Measurements from ENCODE around the gene TRIM10. TPM values are rescaled to one million over a fixed set of nuclear protein-coding genes. Genes with fewer than 3 reads are reported as not detected.
"Not testable (repeated sequence)": the region's sequence is repeated elsewhere in the genome, so short reads cannot be mapped to it uniquely, and the experiment has no call there.

The TRIM10 gene
- polyA plus RNA-seq, 3 donors, result 0.36 to 0.82 (median 0.47) TPM

GRCh38 chr6:30172681-30173080, 11.7 kb upstream of the TRIM10 start:
- DNase-seq (ENCODE audit: low read depth in 3 of 3, low spot score in 2 of 3), result no peak

DNA sequence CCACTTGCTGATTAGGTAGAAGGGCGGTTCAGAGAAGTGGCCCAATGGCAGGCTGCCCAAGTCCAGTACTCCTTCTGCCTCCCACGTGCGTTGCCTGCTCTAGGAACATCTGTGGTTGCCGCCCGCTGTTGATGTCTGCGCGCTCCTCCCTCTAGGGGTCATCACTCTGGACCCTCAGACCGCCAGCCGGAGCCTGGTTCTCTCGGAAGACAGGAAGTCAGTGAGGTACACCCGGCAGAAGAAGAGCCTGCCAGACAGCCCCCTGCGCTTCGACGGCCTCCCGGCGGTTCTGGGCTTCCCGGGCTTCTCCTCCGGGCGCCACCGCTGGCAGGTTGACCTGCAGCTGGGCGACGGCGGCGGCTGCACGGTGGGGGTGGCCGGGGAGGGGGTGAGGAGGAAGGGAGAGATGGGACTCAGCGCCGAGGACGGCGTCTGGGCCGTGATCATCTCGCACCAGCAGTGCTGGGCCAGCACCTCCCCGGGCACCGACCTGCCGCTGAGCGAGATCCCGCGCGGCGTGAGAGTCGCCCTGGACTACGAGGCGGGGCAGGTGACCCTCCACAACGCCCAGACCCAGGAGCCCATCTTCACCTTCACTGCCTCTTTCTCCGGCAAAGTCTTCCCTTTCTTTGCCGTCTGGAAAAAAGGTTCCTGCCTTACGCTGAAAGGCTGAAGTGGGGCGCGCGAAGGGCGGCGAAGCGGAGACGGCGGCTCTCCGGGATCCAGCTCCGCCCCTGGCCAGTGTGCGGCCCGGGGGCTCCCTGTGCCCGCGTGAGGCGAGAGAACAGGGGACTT, 10.9 kb upstream of the TRIM10 start:
- no peak for DNase-seq (ENCODE audit: low read depth in 3 of 3, low spot score in 2 of 3)

GRCh38 chr6:30169658-30170614, 8.9 kb upstream of the TRIM10 start:
- peak in 1 of 3 donors; percentile 29 for DNase-seq (ENCODE audit: low read depth in 3 of 3, low spot score in 2 of 3)

DNA sequence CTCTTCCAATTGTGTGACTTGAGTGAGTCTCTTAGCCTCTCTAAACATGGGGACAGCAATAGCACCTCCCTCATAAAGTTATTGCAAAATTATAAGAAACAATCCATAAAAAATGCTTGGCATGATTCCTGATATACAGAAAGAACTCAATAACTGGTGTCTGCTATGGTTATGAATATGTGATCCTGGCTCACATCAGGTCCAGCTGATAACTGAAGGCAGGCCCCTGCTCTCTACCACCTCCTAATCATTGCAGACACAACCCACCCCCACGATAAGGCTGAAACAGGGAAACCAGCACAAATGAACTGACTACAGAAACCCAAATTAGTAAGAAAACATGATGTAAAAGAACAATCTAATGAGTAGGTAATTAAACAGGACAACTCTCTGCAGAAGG, 7.7 kb upstream of the TRIM10 start:
- no peak for DNase-seq (ENCODE audit: low read depth in 3 of 3, low spot score in 2 of 3)

GRCh38 chr6:30167101-30167500, 6.1 kb upstream of the TRIM10 start:
- no peak for DNase-seq (ENCODE audit: low read depth in 3 of 3, low spot score in 2 of 3)

DNA sequence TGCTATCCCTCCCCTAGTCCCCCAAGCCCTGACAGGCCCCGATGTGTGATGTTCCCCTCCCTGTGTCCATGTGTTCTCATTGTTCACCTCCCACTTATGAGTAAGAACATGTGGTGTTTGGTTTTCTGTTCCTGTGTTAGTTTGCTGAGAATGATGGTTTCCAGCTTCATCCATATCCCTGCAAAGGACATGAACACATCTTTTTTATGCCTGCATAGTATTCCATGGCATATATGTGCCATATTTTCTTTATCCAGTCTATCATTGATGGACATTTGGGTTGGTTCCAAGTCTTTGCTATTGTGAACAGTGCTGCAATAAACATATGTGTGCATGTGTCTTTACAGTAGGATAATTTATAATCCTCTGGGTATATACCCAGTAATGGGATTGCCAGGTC, 4.2 kb upstream of the TRIM10 start:
- DNase-seq (ENCODE audit: low read depth in 3 of 3, low spot score in 2 of 3), result not testable (repeated sequence)

DNA sequence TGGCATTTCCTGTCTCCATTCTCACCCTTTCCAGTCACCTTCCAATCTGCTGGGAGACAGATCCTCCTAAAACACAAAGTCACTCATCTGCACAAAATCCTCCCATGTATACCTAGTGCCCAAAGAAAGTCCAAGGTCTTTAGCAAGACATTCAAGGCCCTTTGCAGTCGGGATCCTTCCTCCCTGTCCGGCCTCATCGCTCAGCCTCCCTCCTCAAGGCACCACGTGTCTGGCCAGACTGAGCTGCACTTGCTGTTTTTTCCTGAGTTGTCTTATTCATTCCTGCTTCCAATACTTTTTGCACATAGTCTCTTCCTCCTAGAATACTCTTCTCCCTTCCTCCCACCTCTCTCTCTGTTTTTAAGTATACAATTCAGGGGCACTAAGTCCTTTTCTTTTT, 3.7 kb upstream of the TRIM10 start:
- DNase-seq (ENCODE audit: low read depth in 3 of 3, low spot score in 2 of 3), result no peak

- DNase-seq (ENCODE audit: low read depth in 3 of 3, low spot score in 2 of 3), result no peak
Observed at GRCh38 chr6:30163918-30164654, 3.1 kb upstream of the TRIM10 start.

- no peak for DNase-seq (ENCODE audit: low read depth in 3 of 3, low spot score in 2 of 3)
Observed at GRCh38 chr6:30163090-30163917, 2.3 kb upstream of the TRIM10 start, which contains the start of gene TRIM15. TRIM15 (plus strand) TSS chr6:30163546; CDS start chr6:30163685, 139 bp downstream.

DNA sequence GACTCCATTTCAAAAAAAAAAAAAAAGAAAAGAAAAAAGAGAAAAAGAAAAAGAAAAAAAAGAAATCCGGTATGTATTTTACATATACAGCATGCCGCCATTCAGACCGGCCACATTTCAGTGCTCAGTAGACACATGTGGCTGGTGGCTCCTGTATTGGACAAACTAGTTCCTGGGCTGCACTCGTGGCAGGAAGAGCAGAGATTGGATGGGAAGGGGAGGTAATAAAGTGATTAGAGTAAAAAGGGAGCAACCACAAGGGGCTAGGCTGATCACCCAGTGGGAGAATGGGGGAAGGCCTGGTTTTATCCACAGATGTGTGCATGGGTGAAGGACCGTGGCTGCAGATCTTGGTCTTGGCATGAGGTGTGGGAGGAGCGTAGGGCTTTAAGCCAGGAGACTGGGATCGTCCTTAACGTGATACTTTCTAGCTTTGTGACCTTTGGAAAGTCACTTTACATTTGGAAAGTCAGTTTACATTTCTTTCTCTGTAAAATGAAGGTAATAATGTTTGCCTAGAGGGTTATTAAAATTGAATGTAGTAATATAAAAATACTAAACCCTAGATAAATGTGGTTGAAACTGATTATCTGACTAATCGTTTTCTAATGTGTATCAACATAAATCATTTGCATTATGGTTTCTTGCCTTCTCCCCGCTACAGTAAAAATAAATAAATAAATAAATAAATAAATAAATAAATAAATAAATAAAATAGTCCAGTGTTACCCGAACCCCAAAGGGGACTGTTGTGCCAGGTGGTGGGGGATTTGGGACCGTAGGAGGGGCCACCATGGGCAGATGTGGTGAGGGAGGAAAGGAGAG, 1.5 kb upstream of the TRIM10 start:
- DNase-seq (ENCODE audit: low read depth in 3 of 3, low spot score in 2 of 3), result no peak

DNA sequence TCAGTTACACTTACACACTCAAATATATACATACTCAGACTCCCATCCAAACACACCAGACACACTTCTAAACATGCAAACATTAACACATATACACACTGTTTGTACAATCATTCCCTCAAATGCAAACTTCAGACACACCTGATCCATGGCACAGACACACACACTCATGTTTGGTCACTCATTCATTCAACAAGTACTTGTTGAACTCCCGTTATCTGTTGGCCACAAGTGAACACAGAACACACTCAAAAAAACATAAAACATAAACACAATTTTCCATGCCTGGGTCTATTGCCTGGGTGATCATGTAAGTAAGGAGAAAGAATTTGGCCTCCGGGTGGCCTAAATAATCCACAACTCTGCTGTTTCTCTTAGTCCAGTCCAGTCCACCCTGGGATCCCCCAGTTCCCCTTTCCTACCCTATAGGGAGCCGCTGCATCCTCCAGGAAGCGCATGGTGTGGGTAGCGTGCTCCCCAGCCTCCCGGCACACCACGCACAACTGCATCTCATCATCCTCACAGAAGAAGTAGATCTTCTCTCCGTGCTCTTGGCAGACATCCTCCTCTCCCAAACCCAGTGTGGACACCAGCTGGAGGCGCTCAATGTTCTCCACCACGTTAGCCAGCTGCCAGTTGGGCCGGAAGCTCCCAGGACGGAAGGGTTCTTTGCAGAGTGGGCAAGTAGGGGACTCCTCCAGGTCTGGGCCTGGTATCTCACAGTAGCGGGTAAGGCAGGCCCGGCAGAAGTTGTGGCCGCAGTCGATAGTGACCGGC, 815 bp downstream of the TRIM10 start:
- DNase-seq (ENCODE audit: low read depth in 3 of 3, low spot score in 2 of 3), result no peak

- DNase-seq (ENCODE audit: low read depth in 3 of 3, low spot score in 2 of 3), result no peak
Observed at GRCh38 chr6:30158475-30159040, 2.5 kb downstream of the TRIM10 start.

GRCh38 chr6:30157999-30158398, 3.0 kb downstream of the TRIM10 start:
- no peak for DNase-seq (ENCODE audit: low read depth in 3 of 3, low spot score in 2 of 3)

DNA sequence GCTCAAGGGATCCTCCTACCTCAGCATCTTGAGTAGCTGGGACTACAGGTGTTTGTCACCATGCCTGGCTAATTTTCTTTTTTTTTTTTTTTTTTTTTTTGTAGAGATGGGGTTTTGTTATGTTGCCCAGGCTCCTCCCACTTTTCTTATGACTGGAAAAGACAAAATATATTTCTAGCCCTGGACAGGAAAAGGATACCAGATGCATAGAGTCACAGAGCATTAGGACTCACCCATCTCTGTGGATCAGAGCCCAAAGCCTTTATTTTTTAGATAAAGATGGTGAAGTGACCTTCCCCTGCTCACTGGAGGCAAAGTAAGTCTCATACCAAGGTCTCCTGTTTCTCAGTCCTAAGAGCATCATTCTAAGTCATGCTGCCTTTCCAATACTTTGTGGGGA, 3.4 kb downstream of the TRIM10 start:
- DNase-seq (ENCODE audit: low read depth in 3 of 3, low spot score in 2 of 3), result no peak

DNA sequence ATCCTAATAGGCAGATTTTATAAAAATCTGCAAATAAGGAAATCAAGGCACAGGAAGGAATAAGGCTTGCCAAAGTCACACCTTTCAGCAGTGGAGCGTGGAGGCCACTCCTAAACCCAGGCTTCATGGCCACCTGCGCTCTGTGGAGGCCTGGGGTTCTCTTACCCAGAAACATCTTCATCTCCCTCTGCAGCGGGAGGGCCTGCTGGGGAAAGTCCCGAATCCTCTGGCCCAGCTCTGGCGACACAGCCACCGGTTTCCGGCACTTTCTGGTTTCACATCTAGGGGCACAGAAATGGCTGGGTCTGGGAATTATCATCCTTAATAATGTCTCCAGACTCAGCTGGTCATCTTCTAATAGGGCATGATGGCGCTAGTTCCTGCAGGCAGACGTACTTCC, 4.2 kb downstream of the TRIM10 start:
- DNase-seq (ENCODE audit: low read depth in 3 of 3, low spot score in 2 of 3), result no peak

DNA sequence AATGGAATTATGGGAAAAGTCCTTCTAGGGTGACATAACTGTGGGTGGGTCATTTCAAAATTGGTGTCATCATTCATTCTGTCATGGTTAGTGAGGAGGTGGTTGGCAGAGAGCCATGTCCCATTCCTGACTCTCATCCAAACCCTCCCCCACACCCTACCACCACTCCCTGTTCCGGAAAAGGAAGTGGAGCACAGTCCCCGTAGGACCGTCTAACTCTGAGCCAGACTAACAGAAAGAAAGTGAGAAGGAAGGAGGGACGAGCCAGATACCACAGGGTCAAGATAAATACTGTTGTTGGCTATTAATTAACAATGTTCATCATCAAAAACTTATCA, 4.8 kb downstream of the TRIM10 start:
- no peak for DNase-seq (ENCODE audit: low read depth in 3 of 3, low spot score in 2 of 3)

- no peak for DNase-seq (ENCODE audit: low read depth in 3 of 3, low spot score in 2 of 3)
Observed at GRCh38 chr6:30155520-30156261, 5.3 kb downstream of the TRIM10 start.

Data from right renal cortex interstitium (tissue), 3 donors.